Neural crest cell (in vitro differentiated cells): ENCODE results near the gene HSFX3. TPM values are rescaled to one million over a fixed set of nuclear protein-coding genes. Genes with fewer than 3 reads are reported as not detected.

ENCODE experiments used
- DNase-seq: peaks from one replicate; pipeline ENCODE4 v3.0.0; 2021; ENCODE audit warnings: low read depth, mixed read lengths, low spot score
- H3K27ac Mint-ChIP-seq: one replicate; pipeline ENCODE4 v1.8.0; 2021; ENCODE audit warnings: mild to moderate bottlenecking, mixed read lengths; ENCODE audit not compliant: unreplicated experiment
- H3K27me3 Mint-ChIP-seq: 2 replicates; pipeline ENCODE4 v1.8.0; 2021; ENCODE audit warnings: low read depth, mild to moderate bottlenecking, mixed read lengths
- H3K36me3 Mint-ChIP-seq: 2 replicates; pipeline ENCODE4 v1.8.0; 2021; ENCODE audit warnings: low read depth, mild to moderate bottlenecking, mixed read lengths
- H3K4me1 Mint-ChIP-seq: 2 replicates; pipeline ENCODE4 v1.8.0; 2021; ENCODE audit warnings: mixed read lengths
- H3K4me3 Mint-ChIP-seq: one replicate; pipeline ENCODE4 v1.8.0; 2021; ENCODE audit warnings: mild to moderate bottlenecking, mixed read lengths
- H3K9me3 Mint-ChIP-seq: 2 replicates; pipeline ENCODE4 v1.8.0; 2021; ENCODE audit warnings: mixed read lengths
- total RNA-seq: library from RNA; stranded (reverse); gene quantifications from 2 replicates; pipeline ENCODE4 v1.2.1, GENCODE V29; 2021
- TF ChIP-seq, protein P1 (sequence below): fragments of 200-600 bp; sonication (generic); conservative IDR thresholded peaks from 2 replicates; pipeline ENCODE4 v1.5.0; 2021; ENCODE audit warnings: antibody characterized with exemption, mild to moderate bottlenecking

Gene HSFX3
- total RNA-seq, 1 donor from 2014 or later = not detected

DNA sequence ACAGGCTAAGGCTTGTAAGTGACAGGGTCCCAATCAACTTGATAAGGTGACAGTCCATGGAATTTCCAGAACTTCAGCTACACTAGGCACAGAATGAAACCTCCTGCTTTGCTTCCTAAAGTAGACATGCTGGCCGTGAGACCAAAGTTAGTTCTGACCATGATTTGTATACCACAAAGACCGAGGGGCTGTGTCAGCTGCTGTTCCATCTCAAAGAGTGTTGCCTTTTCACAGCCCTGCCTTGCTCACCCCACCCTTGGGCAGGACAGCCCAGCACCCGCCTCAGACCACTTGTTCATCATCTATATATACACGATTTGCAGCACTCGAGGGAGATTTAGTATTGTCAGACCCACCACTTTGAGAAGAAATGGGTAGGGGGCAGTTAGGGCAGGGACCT is 50.0 kb downstream of the HSFX3 start:
- TF ChIP-seq, protein P1, sequence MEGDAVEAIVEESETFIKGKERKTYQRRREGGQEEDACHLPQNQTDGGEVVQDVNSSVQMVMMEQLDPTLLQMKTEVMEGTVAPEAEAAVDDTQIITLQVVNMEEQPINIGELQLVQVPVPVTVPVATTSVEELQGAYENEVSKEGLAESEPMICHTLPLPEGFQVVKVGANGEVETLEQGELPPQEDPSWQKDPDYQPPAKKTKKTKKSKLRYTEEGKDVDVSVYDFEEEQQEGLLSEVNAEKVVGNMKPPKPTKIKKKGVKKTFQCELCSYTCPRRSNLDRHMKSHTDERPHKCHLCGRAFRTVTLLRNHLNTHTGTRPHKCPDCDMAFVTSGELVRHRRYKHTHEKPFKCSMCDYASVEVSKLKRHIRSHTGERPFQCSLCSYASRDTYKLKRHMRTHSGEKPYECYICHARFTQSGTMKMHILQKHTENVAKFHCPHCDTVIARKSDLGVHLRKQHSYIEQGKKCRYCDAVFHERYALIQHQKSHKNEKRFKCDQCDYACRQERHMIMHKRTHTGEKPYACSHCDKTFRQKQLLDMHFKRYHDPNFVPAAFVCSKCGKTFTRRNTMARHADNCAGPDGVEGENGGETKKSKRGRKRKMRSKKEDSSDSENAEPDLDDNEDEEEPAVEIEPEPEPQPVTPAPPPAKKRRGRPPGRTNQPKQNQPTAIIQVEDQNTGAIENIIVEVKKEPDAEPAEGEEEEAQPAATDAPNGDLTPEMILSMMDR = no peak
- H3K27me3 Mint-ChIP-seq = no peaks in the 10 kb centered on the region
- H3K9me3 Mint-ChIP-seq = no peaks in the 10 kb centered on the region
- H3K36me3 Mint-ChIP-seq = peaks cover 6% of the 10 kb centered on the region
- peaks cover 5% of the 10 kb centered on the region for H3K4me1 Mint-ChIP-seq
- H3K4me3 Mint-ChIP-seq = no peak overlapping the region
- no peak overlapping the region for H3K27ac Mint-ChIP-seq
- DNase-seq = no peak

DNA sequence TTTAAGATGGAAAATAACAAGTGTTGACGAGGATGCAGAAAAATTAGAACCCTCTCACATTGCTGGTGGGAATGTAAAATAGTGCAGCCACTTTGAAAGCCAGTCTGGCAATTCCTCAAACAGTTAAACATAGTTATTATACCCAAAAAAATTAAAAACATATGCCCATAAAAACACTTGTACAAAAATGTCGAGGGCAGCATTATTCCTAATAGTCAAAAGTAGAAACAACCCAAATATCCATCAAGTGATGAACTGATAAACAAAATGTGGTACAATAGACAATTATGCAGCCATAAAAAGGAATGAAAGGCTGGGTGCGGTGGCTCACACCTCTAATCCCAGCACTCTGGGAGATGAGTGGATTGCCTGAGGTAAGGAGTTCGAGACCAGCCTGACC is 51.0 kb downstream of the HSFX3 start:
- no peaks in the 10 kb centered on the region for H3K4me1 Mint-ChIP-seq
- no peak overlapping the region for H3K4me3 Mint-ChIP-seq
- TF ChIP-seq, protein P1 = no peak
- H3K27ac Mint-ChIP-seq = no peak overlapping the region
- peaks cover 6% of the 10 kb centered on the region for H3K36me3 Mint-ChIP-seq
- no peak for DNase-seq
- no peaks in the 10 kb centered on the region for H3K9me3 Mint-ChIP-seq
- H3K27me3 Mint-ChIP-seq = no peaks in the 10 kb centered on the region

Other genes with a start within 250 kb of the HSFX3 start
- 25.3 and 28.6 TPM in 2 replicates for gene IDS, start 44.6 kb downstream of the HSFX3 start, total RNA-seq
- 14.5 and 14.6 TPM in 2 replicates for gene EOLA1, start 8.9 kb downstream of the HSFX3 start, total RNA-seq
- not detected in 2 replicates for gene MAGEA9B, start 37.5 kb upstream of the HSFX3 start, total RNA-seq
- not detected in 2 replicates for gene HSFX2, start 45.4 kb upstream of the HSFX3 start, total RNA-seq
- 28.5 and 29.0 TPM in 2 replicates for gene TMEM185A, start 81.9 kb upstream of the HSFX3 start, total RNA-seq
- not detected in 2 replicates for gene MAGEA11, start 162.1 kb upstream of the HSFX3 start, total RNA-seq
- gene HSFX1, start 224.1 kb upstream of the HSFX3 start, total RNA-seq = 1.0 and 1.4 TPM in 2 replicates
- not detected in 2 replicates for gene MAGEA9, start 232.0 kb upstream of the HSFX3 start, total RNA-seq